Fibroblast of peridontal ligament (primary cell): ENCODE results near the gene GPR89B.
"Not testable (repeated sequence)": the region's sequence is repeated elsewhere in the genome, so short reads cannot be mapped to it uniquely, and the experiment has no call there.

Experiments used
- DNase-seq: peaks from one replicate; pipeline ENCODE4 v3.0.0-alpha.2; 2010; ENCODE audit errors: extremely low read depth

The GPR89B gene

GRCh38 chr1:147928236-147929132, at the start of gene GPR89B:
Gene GPR89B, plus strand, starts transcription at chr1:147928420. Its CDS starts 117 bp downstream, at chr1:147928537.
- DNase-seq: peak; percentile 63

GRCh38 chr1:147879911-147880310, 48.3 kb upstream of the GPR89B start:
- DNase-seq: no peak

DNA sequence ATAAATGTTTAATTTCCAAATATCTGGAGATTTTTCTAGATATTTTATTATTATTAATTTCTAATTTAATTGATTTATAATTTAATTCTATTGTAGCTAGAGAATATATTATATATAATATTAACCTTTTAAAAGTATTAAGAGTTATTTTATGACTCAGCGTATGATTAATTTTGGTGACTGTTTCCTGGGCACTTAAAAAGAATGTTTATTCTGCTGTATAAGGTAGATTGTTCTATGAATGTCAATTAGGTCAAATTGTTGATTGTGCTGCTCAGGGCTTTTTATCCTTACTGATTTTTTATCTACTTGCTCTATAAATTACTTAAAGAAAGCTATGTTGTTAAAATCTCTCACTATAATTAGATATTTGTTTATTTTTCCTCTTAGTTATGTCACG, 45.7 kb upstream of the GPR89B start:
- DNase-seq: no peak

GRCh38 chr1:147890177-147890790, 37.9 kb upstream of the GPR89B start:
- DNase-seq: peak; percentile 6

DNA sequence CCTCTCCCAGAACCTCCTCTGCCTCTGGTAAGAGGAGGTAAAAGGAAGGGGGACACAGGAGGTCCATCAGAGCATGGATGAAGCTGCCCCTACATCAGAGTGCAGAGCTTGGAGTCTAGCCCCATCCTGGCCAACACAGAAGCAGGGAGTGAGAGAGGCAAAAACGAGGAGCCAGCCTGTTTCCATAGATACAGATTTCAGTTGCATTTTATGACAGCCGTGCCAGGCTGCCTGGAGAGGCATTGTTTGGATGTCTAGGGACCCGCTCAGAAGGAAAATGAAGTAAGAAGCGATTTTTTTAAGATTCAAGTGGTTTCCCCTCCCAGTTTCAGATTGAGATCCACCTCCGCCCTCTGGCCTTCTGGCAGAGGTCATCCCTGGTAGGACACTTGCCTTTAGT, 37.1 kb upstream of the GPR89B start:
- no peak for DNase-seq

DNA sequence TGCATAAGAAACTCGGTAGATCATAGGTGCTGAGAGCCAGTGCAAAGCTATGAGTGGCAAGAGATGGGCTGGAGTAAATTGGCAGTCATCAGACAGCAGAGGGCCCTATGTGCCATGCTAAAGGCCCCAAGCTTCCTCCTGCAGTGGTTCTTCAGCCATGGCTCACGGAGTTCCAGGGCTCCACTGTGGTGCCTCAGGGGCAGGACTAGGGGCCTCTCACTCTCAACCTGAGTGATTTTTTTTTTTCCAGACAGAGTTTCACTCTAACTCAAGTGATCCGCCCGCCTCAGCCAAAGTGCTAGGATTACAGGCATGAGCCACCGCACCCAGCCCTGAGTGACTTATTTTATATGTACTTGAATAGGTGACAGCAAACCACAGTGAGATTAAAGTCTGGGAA, 36.0 kb upstream of the GPR89B start:
- DNase-seq: peak; percentile 7

DNA sequence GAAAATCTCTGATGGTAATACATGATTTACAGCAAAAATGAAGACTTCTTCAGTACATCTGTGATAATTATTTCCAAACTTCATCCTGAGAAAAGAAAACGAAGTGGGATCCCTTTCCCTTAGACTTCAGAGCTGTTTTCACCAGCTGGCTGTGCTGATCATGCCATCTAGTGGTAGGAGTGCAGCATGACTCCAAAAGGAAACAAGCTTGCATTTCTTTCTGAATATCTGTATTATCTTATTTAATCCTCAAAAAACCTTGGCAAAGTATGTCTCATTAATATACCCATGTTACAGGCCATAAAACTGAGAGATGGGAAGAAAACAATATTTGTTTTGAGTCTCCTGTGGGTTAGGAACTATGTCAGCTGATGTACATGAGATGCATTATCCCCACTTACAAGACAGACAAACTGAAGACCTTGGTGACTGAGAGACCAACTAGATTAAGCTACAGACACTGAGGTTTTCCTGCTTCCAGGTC, 35.4 kb upstream of the GPR89B start:
- peak; percentile 76 for DNase-seq

DNA sequence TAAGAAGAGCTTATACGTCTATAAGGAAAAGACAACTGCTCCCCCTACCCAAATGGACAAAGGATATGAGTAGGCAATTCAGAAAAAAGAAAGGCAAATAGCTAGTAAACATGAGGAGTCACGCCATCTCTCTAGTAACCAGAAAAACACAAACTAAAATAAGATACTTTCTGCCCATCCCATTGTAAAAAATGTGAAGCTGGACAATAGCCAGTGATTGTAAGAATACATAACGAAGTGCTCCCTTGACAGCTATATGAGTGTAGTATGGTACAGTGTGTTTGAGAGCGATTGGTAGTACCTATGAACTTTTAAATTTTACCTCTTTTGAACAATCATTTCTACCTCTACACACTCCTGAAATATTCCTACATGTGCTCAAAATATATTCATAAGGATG, 33.1 kb upstream of the GPR89B start:
- no peak for DNase-seq

GRCh38 chr1:147897029-147897752, 31.0 kb upstream of the GPR89B start:
- DNase-seq: no peak

DNA sequence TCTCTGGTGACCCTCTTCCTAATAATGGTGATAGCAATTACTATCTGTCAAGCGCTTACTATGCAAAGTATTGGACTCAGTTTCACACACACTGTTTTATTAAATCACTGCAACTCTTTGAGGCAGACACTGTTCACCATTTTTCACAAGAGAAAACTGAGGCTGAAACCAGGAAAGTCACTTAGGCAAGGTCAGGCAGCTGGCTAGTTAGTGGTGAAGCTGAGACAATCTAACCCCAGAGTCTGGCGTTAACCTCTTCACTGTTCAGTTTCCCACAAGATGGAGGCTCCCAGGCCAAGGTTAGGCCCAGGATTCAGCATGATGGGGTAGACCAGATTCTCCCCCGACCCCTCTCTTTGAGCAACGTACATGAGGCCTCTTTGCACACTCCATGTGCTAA, 30.4 kb upstream of the GPR89B start:
- DNase-seq: no peak

DNA sequence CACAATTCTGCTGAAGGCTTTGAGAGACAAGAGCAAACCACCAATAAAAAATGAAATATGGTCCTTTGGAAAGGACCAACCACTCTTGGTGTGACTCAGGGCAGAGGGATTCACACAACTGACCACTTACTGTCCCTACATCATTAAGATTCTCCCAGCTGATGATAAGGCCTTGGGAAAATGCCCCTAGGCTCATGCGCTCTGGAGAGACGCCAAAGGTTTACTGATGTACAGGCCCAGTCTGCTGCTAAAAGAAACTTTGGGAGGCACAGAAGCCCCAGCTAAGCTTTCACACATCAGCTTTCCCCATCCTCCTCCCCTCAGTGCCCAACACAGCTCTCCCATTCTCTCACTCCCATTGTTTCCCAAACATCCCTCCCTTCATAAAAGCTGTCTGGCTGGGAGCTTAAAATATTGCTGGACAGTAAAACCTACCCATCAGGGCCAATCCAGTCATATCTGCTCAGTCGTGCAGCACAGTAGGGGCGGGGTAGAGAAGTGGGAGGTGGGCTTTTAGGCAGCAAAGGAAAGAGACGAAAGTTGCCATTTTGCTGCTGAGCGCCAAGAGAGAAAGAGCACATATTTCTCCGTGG, 25.9 kb upstream of the GPR89B start, which contains the start of gene GJA8:
TSS of gene GJA8 (plus strand) at position 543 of the 593 bp plus-strand sequence. CDS start 5,161 bp downstream, outside the sequence.
- no peak for DNase-seq

DNA sequence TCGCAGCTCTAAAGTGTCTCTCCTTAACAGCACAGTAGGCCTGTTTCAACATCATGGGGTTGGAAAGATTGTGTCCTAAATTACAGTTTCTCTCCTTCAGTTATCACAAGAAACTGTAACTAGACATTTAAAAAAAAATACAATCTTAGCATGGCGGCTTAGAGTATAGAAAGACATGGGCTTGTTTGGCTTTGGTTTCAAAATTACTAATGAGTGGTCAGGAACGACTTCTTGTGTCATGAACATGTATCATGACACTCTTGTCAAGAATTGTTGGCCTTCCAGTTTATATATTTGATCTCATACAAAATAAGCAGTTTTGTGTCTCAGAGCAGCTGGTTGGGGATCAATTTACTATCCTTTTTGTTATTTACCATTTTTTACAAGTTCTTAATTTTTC, 23.5 kb upstream of the GPR89B start:
- no peak for DNase-seq

DNA sequence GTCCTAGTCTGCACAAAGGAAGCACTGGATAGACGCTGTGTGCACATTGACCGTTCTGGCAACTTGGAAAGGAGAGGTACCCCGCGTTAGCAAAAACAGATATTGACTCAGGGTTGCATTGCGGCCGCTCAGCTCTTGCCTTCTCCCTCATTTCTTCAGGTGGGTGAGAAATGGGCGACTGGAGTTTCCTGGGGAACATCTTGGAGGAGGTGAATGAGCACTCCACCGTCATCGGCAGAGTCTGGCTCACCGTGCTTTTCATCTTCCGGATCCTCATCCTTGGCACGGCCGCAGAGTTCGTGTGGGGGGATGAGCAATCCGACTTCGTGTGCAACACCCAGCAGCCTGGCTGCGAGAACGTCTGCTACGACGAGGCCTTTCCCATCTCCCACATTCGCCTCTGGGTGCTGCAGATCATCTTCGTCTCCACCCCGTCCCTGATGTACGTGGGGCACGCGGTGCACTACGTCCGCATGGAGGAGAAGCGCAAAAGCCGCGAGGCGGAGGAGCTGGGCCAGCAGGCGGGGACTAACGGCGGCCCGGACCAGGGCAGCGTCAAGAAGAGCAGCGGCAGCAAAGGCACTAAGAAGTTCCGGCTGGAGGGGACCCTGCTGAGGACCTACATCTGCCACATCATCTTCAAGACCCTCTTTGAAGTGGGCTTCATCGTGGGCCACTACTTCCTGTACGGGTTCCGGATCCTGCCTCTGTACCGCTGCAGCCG, 20.3 kb upstream of the GPR89B start:
- DNase-seq: no peak

DNA sequence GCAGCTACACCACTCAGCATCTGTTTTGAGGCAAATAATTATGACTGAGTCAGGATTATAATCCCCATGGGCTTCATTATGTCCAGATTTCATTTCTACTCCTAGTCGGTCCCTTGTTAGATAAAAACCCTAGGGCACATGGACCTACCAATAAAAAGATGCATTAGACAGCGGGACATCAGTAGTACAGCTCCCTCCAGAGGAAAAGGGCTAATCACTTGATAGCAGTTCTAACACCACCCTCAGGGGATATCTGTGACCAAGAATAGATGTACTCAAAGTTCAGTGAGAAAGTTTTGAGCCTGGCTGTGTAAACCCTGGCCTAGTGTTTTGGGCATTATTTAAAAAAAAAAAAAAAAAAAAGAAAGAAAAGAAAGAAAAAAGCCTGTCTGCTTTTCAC, 15.7 kb upstream of the GPR89B start:
- DNase-seq: no peak

- DNase-seq: no peak
These were observed 14.8 kb upstream of the GPR89B start for GRCh38 chr1:147913362-147913942.

DNA sequence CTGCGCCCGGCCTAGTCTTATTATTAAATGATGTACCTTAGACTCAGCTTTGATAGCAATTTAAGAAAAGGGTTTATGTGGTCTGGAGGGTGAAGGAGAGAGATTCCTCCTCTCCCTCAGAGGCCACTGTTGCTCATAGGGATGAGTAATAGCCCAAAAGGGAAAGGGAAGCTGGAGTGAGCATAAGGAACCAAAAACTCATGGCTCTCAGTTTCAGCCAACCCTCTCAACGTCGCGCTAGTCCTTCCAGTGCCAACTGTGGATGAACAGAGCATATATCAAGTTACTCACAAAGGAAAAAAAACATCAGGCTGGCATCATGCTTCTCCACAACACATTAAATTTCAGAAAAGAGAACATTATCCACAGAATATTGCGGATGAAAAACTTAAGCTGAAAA, 8.3 kb upstream of the GPR89B start:
- DNase-seq: peak; percentile 31

DNA sequence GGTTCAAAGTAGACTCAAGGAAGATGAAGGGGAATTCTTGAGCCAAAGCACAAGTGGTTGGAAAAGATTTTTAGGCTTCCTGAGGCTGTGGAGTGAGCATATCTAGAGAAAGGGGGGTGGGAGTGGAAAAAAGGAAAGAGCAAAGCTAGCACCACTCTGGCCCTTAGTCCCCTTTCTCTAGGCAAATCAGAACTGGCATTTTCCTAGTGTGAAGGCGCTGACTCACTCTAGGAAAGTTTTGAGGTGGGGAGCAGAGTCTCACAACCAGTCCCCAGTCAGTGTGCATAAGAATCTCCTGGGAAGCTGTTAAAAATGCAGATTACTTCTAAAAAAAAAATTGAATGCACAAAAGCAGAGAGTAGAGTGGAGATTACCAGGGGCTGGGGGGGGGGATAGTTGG, 3.4 kb upstream of the GPR89B start:
- no peak for DNase-seq

DNA sequence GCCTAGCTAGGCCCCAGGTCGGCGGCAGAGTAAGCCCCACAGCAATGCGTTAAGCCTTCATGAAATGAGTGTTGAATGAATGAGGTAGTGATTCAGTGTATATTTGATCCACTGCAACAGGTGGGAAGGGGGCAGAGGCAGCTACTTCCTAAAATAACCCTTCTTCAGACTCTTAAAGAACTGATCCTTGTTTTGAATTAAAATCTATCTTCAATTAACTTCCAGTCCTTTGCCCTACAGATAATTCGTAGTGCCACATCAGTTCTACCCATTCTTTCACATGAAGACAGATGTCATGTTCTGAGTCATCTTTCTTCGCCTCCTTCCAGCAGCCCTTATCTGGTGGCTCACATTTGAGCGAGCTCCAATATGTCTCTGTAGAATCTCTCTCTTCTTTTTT, 1.0 kb upstream of the GPR89B start:
- not testable (repeated sequence) for DNase-seq

GRCh38 chr1:147927689-147928088, 531 bp upstream of the GPR89B start:
- not testable (repeated sequence) for DNase-seq

DNA sequence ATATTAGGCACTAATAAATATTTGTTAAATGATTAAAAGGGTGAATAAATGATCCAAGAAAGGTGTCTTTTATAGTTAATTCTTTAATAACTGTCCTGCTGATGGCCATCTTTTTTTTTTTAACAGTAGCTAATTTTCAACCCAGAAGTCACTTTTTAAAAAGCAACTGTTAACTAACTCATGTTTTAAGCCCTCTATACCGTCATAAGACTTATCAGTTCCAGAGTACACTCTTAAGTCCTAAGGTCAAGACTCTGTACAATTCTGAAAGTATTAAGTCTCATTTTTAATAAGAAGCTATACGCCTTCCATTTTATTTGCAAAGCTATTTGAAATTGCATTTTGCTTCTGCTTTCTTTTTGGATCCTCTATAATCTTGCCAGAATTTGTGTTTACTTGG, 2.9 kb downstream of the GPR89B start:
- DNase-seq: not testable (repeated sequence)

DNA sequence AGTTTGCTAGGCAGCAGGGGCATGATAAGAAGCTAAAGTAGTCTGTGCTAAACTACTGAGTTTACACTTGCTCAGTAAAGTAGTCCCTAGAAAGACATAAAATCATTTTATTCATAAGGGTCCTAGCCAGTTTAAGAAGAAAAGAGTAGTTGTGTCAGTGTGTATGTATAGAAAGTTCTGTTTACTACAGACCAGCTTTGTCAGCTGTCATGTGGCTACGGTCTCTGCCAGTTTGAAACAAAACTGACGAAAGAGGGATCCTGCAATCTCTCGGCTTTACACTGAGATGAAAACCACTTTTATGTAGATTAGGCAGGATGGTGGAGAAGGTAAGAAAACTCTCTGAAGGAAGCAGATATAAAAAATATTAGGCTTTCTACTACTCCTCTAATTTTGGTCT, 7.1 kb downstream of the GPR89B start:
- not testable (repeated sequence) for DNase-seq
